Esophagus squamous epithelium (tissue), 4 donors: ENCODE measurements around the gene CXorf66.

Experiments used
- POLR2A ChIP-seq, 4 donors: fragments of 450-650 bp; IDR thresholded peaks; one replicate each; pipeline ENCODE4 v1.6.1; 2017; ENCODE audit warnings: antibody characterized with exemption in 4 of 4, mild to moderate bottlenecking in 4 of 4, moderate library complexity in 3 of 4
- TF ChIP-seq, protein P1 (sequence below), 6 experiments: fragments of 450-650 bp in 4 of 6; fragments of 200-600 bp in 2 of 6; sonication (generic) in 2 of 6; IDR thresholded peaks; one replicate each; pipeline ENCODE4 v1.5.1; 2016 to 2019; ENCODE audit warnings: antibody characterized with exemption in 6 of 6, mild to moderate bottlenecking in 4 of 6, moderate library complexity in 4 of 6

DNA sequence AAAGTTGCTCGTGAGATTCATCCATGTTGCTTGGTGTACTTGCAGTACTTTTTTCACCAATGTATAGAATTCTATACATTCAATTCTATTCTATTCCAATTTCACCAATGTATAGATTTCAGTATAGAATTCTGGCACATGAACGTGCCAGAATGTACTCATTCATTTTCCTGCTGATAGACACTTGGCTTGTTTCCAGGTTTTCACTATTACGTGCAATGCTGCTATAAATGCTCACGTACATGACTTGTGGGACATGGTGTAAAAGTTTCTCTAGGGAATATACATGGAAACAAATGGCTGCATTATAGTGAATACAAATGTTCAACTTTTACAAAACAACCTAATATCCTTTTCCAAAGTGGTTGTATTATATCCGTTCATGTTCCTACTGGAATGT, 6.8 kb upstream of the CXorf66 start:
- TF ChIP-seq, protein P1, sequence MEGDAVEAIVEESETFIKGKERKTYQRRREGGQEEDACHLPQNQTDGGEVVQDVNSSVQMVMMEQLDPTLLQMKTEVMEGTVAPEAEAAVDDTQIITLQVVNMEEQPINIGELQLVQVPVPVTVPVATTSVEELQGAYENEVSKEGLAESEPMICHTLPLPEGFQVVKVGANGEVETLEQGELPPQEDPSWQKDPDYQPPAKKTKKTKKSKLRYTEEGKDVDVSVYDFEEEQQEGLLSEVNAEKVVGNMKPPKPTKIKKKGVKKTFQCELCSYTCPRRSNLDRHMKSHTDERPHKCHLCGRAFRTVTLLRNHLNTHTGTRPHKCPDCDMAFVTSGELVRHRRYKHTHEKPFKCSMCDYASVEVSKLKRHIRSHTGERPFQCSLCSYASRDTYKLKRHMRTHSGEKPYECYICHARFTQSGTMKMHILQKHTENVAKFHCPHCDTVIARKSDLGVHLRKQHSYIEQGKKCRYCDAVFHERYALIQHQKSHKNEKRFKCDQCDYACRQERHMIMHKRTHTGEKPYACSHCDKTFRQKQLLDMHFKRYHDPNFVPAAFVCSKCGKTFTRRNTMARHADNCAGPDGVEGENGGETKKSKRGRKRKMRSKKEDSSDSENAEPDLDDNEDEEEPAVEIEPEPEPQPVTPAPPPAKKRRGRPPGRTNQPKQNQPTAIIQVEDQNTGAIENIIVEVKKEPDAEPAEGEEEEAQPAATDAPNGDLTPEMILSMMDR (IDR thresholded peaks at IDR 0.05): no peak
- TF ChIP-seq POLR2A (IDR thresholded peaks at IDR 0.05): no peak
